ENCODE data around the gene TRPM4. TPM values are rescaled to one million over a fixed set of nuclear protein-coding genes. Genes with fewer than 3 reads are reported as not detected.

The TRPM4 gene
- total RNA-seq, 1 experiment from 2014 or later = 30.0 TPM

GRCh38 chr19:49196527-49197240 lies 39.1 kb downstream of the TRPM4 start:
- DNase-seq (no peak), ATAC-seq (no peak)
- Histone ChIP-seq H3K9ac (ENCODE audit: low read length) (no peak overlapping the region), H3K9me2 (replicated peaks; ENCODE audit: low read length) (no peaks in the 10 kb centered on the region), H3K27ac (ENCODE audit: low read length) (no peak overlapping the region), H3K4me3 (ENCODE audit: low read length) (no peak overlapping the region), H3K9me3 (ENCODE audit: low read length) (no peaks in the 10 kb centered on the region), H2AFZ (ENCODE audit: low read length) (no peak overlapping the region), H4K20me1 (ENCODE audit: low read length) (no peaks in the 10 kb centered on the region), H3F3A (ENCODE audit: low read length, unreplicated experiment) (no peaks in the 10 kb centered on the region), H3K27me3 (ENCODE audit: low read length) (no peaks in the 10 kb centered on the region), H3K4me2 (ENCODE audit: low read length) (no peak overlapping the region), H3K4me1 (ENCODE audit: insufficient read depth, low read length) (peaks cover 6% of the 10 kb centered on the region; the same call in 1 of the 2 replicates), H3K79me2 (ENCODE audit: low read length) (no peaks in the 10 kb centered on the region), H3K36me3 (ENCODE audit: low read depth, low read length) (peaks cover 6% of the 10 kb centered on the region; the same call in 1 of the 2 replicates)
- ChIA-PET POLR2A (ENCODE audit: unreplicated experiment) (no interaction called here), CTCF (interaction anchor here (0.7 kb wide), 1 partner anchor 11 kb away, joined by 5 read pairs; no protein-coding TSS in a partner anchor)
- TF ChIP-seq EZH2phosphoT487 (IDR thresholded peaks at IDR 0.05; ENCODE audit: borderline replicate concordance, low read length) (no peak), CTCF (conservative IDR thresholded peaks at IDR 0.05; ENCODE audit: low read depth, low read length) (no peak), EZH2 (IDR thresholded peaks at IDR 0.05; ENCODE audit: low read length, unreplicated experiment) (no peak)
- no TSS peak for BruUV-seq (replicated peaks)
- intact Hi-C loops (cut with micrococcal nuclease) = no loop called here

- Histone ChIP-seq H3K27ac (ENCODE audit: low read length) (no peak overlapping the region), H3K9me3 (ENCODE audit: low read length) (no peaks in the 10 kb centered on the region), H3K9ac (ENCODE audit: low read length) (no peak overlapping the region), H3K36me3 (ENCODE audit: low read depth, low read length) (peaks cover 14% of the 10 kb centered on the region; the same call in 1 of the 2 replicates), H3K4me2 (ENCODE audit: low read length) (no peak overlapping the region), H3K4me3 (ENCODE audit: low read length) (no peak overlapping the region), H3K4me1 (ENCODE audit: insufficient read depth, low read length) (peaks cover 19% of the 10 kb centered on the region), H2AFZ (ENCODE audit: low read length) (no peak overlapping the region), H3K79me2 (ENCODE audit: low read length) (no peaks in the 10 kb centered on the region), H3K27me3 (ENCODE audit: low read length) (no peaks in the 10 kb centered on the region), H3F3A (ENCODE audit: low read length, unreplicated experiment) (no peaks in the 10 kb centered on the region), H4K20me1 (ENCODE audit: low read length) (no peaks in the 10 kb centered on the region), H3K9me2 (replicated peaks; ENCODE audit: low read length) (no peaks in the 10 kb centered on the region)
- TF ChIP-seq EZH2phosphoT487 (IDR thresholded peaks at IDR 0.05; ENCODE audit: borderline replicate concordance, low read length) = no peak
- TF ChIP-seq EZH2 (IDR thresholded peaks at IDR 0.05; ENCODE audit: low read length, unreplicated experiment) = no peak
- no peak for TF ChIP-seq CTCF (conservative IDR thresholded peaks at IDR 0.05; ENCODE audit: low read depth, low read length)
- intact Hi-C loops (cut with micrococcal nuclease) = no loop called here
- BruUV-seq (replicated peaks) = no TSS peak
- ChIA-PET CTCF (interaction anchor here (2.0 kb wide), 1 partner anchor 103 kb away, joined by 12 read pairs; no protein-coding TSS in a partner anchor), POLR2A (ENCODE audit: unreplicated experiment) (no interaction called here)
- DNase-seq (peak; percentile 40), ATAC-seq (no peak)
Observed at GRCh38 chr19:49200238-49200862, 42.8 kb downstream of the TRPM4 start.

GRCh38 chr19:49201042-49201441 lies 43.5 kb downstream of the TRPM4 start:
- ATAC-seq (no peak), DNase-seq (no peak)
- POLR2A ChIA-PET (ENCODE audit: unreplicated experiment) = no interaction called here
- H3K4me3 ChIP-seq (ENCODE audit: low read length) = no peak overlapping the region
- no peak overlapping the region for H3K27ac ChIP-seq (ENCODE audit: low read length)
- H3K36me3 ChIP-seq (ENCODE audit: low read depth, low read length) = peaks cover 14% of the 10 kb centered on the region; the same call in 1 of the 2 replicates
- BruUV-seq (replicated peaks) = no TSS peak
- intact Hi-C loops (cut with micrococcal nuclease) = no loop called here
- CTCF ChIA-PET = interaction anchor here (0.7 kb wide), 1 partner anchor 53 kb away, joined by 3 read pairs; no protein-coding TSS in a partner anchor
- no peaks in the 10 kb centered on the region for H3K9me2 ChIP-seq (replicated peaks; ENCODE audit: low read length)
- no peaks in the 10 kb centered on the region for H3K27me3 ChIP-seq (ENCODE audit: low read length)
- no peaks in the 10 kb centered on the region for H3F3A ChIP-seq (ENCODE audit: low read length, unreplicated experiment)
- H2AFZ ChIP-seq (ENCODE audit: low read length) = no peak overlapping the region
- H3K4me1 ChIP-seq (ENCODE audit: insufficient read depth, low read length) = peaks cover 19% of the 10 kb centered on the region
- H3K79me2 ChIP-seq (ENCODE audit: low read length) = no peaks in the 10 kb centered on the region
- no peak overlapping the region for H3K9ac ChIP-seq (ENCODE audit: low read length)
- H3K4me2 ChIP-seq (ENCODE audit: low read length) = no peak overlapping the region
- TF ChIP-seq CTCF (conservative IDR thresholded peaks at IDR 0.05; ENCODE audit: low read depth, low read length) (no peak), EZH2phosphoT487 (IDR thresholded peaks at IDR 0.05; ENCODE audit: borderline replicate concordance, low read length) (no peak), EZH2 (IDR thresholded peaks at IDR 0.05; ENCODE audit: low read length, unreplicated experiment) (no peak)
- H3K9me3 ChIP-seq (ENCODE audit: low read length) = no peaks in the 10 kb centered on the region
- H4K20me1 ChIP-seq (ENCODE audit: low read length) = no peaks in the 10 kb centered on the region

Data from PC-3 (cell line).